ENCODE results near the gene FAM174B. TPM values are rescaled to one million over a fixed set of nuclear protein-coding genes. Genes with fewer than 3 reads are reported as not detected.

FAM174B gene
- total RNA-seq, 2 donors from 2014 or later, result 6.1 to 10.0 TPM

- Histone ChIP-seq H3K27ac (no peak overlapping the region), H3K9me3 (no peaks in the 10 kb centered on the region), H3K4me1 (ENCODE audit: control insufficient read depth in 1 of 2, low read depth in 2 of 2) (peaks cover 13 to 22% of the 10 kb centered on the region in 2 donors), H3K27me3 (replicated peaks; ENCODE audit: insufficient read depth) (no peaks in the 10 kb centered on the region), H3K36me3 (no peaks in the 10 kb centered on the region), H3K4me3 (no peak overlapping the region)
- DNase-seq (ENCODE audit: low spot score), result no peak
- TF ChIP-seq CTCF (IDR thresholded peaks at IDR 0.05), result no peak
- ATAC-seq (ENCODE audit: insufficient number of reproducible peaks, low FRiP score, low read depth), result no peak
Measured at GRCh38 chr15:92670621-92671020, 15.0 kb upstream of the FAM174B start.

- ATAC-seq (ENCODE audit: insufficient number of reproducible peaks, low FRiP score, low read depth) (no peak), DNase-seq (ENCODE audit: low spot score) (no peak)
- no peak overlapping the region for H3K27ac ChIP-seq
- H3K9me3 ChIP-seq, result no peaks in the 10 kb centered on the region
- no peaks in the 10 kb centered on the region for H3K27me3 ChIP-seq (replicated peaks; ENCODE audit: insufficient read depth)
- TF ChIP-seq CTCF (IDR thresholded peaks at IDR 0.05), result no peak
- no peak overlapping the region for H3K4me3 ChIP-seq
- H3K36me3 ChIP-seq, result no peaks in the 10 kb centered on the region
- peaks cover 21 to 34% of the 10 kb centered on the region in 2 donors for H3K4me1 ChIP-seq (ENCODE audit: control insufficient read depth in 1 of 2, low read depth in 2 of 2)
Measured at GRCh38 chr15:92669432-92669831, 13.9 kb upstream of the FAM174B start.

GRCh38 chr15:92668620-92669019, 13.0 kb upstream of the FAM174B start:
- Histone ChIP-seq H3K4me1 (ENCODE audit: control insufficient read depth in 1 of 2, low read depth in 2 of 2) (peaks cover 21 to 36% of the 10 kb centered on the region in 2 donors), H3K27ac (no peak overlapping the region), H3K36me3 (no peaks in the 10 kb centered on the region), H3K4me3 (no peak overlapping the region), H3K9me3 (no peaks in the 10 kb centered on the region), H3K27me3 (replicated peaks; ENCODE audit: insufficient read depth) (no peaks in the 10 kb centered on the region)
- no peak for ATAC-seq (ENCODE audit: insufficient number of reproducible peaks, low FRiP score, low read depth)
- no peak for DNase-seq (ENCODE audit: low spot score)
- TF ChIP-seq CTCF (IDR thresholded peaks at IDR 0.05), result no peak

- no peak for ATAC-seq (ENCODE audit: insufficient number of reproducible peaks, low FRiP score, low read depth)
- no peaks in the 10 kb centered on the region for H3K27me3 ChIP-seq (replicated peaks; ENCODE audit: insufficient read depth)
- no peaks in the 10 kb centered on the region for H3K36me3 ChIP-seq
- H3K9me3 ChIP-seq, result no peaks in the 10 kb centered on the region
- H3K27ac ChIP-seq, result no peak overlapping the region
- no peak for TF ChIP-seq CTCF (IDR thresholded peaks at IDR 0.05)
- H3K4me1 ChIP-seq (ENCODE audit: control insufficient read depth in 1 of 2, low read depth in 2 of 2), result peaks cover 21 to 36% of the 10 kb centered on the region in 2 donors
- no peak for DNase-seq (ENCODE audit: low spot score)
- no peak overlapping the region for H3K4me3 ChIP-seq
Measured at GRCh38 chr15:92667970-92668485, 12.5 kb upstream of the FAM174B start.

GRCh38 chr15:92667287-92667904, 11.8 kb upstream of the FAM174B start:
- peaks cover 21 to 36% of the 10 kb centered on the region in 2 donors for H3K4me1 ChIP-seq (ENCODE audit: control insufficient read depth in 1 of 2, low read depth in 2 of 2)
- no peak for ATAC-seq (ENCODE audit: insufficient number of reproducible peaks, low FRiP score, low read depth)
- H3K4me3 ChIP-seq, result no peak overlapping the region
- peak overlapping the region in 1 of 2 donors; percentile 11 for H3K27ac ChIP-seq
- TF ChIP-seq CTCF (IDR thresholded peaks at IDR 0.05), result no peak
- H3K27me3 ChIP-seq (replicated peaks; ENCODE audit: insufficient read depth), result no peaks in the 10 kb centered on the region
- no peaks in the 10 kb centered on the region for H3K9me3 ChIP-seq
- no peaks in the 10 kb centered on the region for H3K36me3 ChIP-seq
- DNase-seq (ENCODE audit: low spot score), result no peak

Data from thoracic aorta (tissue), 2 donors.